ENCODE data around the gene ADGRA1.
"Not testable (repeated sequence)": the region's sequence is repeated elsewhere in the genome, so short reads cannot be mapped to it uniquely, and the experiment has no call there.

Gene ADGRA1

GRCh38 chr10:133129859-133130495 lies 42.3 kb downstream of the ADGRA1 start:
- no peak for DNase-seq

DNA sequence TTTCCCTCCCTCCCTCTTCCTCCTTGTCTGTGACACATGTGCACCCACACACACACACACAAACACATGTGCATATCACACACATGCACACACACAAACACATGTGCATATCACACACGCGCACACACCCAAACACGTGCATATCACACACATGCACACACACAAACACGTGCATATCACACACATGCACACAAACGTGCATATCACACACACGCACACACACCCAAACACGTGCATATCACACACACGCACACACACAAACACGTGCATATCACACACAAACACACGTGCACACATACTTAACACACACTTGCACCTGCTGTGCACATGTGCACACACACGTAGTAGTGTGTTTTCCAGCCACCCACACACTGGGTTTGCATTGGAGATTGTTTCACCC lies 42.9 kb downstream of the ADGRA1 start:
- no peak for DNase-seq

DNA sequence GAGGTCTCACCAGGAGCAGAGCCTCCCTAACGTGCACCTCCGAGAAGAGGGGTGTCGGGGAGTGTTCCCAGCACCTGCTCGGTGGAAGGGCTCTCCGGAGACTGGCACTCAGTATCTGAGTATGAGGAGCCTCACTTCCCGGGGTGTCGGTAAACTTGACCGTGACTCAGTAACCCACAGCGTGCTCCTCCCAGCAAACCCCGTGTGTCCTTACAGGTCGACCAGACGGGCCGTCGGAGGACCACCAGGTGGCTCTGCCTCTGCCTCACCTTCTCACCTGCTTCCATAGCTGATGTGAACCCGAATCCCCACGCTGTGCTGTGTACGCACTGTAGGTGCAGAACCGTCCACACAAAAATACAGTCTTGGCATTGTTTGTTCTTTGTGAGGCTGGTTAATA lies 43.3 kb downstream of the ADGRA1 start:
- no peak for DNase-seq

- DNase-seq, result no peak
These were observed 44.2 kb downstream of the ADGRA1 start for GRCh38 chr10:133131734-133132472.

DNA sequence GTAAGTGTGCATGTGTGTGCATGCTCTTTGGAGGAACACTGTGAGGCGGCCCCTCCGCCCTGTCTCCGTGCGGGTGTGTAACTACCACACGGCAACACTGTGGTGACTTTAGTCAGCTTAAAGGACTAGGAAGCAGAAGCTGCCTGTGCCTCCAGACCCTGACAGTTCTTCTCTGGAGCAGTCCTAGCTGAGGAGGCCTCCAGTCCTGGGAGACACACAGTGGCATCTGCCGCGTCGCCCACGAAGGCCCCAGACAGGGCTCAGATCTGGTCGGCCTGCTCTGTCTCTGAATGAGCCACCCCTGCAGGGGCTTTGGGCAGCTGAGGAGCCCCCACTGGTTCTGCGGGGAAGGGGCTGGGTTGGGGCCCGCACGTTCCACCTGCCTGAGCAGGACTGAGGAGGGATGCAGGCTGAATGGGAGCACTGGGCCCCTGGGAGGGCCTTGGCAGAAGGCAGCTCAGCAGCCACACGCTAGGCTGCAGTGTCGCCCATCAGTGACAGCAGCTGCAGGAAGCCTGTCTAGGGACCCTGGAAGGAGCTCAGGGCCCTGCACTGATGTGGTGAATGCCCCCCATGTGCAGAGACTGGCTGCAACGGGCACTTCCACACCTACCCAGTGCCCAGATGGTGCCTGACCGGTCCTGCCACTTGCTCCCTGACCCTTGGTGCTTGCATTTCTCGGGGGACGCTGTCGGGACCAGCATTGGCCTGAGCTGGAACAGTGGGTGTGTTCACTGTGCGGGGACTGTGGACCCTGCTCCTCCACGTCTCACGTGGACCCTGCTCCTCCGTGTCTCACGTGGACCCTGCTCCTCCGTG lies 45.0 kb downstream of the ADGRA1 start:
- no peak for DNase-seq

DNA sequence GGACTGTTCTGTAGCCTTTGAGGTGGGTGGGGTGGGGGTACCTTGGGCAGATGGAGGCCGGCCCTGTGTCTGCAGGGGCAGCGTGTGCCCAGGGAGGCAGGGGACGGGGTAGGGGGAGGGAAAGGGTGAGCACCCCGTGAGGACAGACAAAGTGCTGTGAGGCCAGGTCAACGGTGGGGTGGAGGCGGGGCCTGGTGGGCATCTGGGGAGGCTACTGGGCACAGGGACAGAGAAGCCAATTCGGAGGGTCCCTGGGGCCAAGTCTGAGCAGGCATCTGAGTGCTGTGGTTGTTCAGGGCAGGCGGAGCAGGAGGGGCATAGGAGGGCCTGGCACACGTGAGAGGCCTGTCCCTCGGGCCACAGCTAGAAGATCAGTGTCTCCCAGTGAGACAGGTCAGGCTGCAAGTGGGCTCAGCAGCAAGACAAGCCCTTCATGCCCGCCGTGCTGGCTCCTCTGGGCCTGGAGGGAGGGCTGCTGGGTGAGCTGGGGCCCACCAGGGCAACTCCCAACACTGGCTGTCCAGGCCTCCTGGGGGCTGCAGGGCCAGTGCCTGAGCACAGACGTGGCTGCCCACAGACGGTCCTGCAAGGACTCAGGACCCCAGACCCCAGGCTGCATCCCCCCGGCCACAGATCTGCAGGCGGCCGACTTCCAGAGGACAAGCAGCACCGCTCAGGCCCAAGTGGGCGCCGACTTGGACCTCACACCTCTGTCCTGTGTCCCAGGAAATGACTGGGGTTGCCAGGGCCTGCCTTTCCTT lies 45.9 kb downstream of the ADGRA1 start:
- DNase-seq, result no peak

GRCh38 chr10:133134411-133135115 lies 46.8 kb downstream of the ADGRA1 start:
- no peak for DNase-seq

DNA sequence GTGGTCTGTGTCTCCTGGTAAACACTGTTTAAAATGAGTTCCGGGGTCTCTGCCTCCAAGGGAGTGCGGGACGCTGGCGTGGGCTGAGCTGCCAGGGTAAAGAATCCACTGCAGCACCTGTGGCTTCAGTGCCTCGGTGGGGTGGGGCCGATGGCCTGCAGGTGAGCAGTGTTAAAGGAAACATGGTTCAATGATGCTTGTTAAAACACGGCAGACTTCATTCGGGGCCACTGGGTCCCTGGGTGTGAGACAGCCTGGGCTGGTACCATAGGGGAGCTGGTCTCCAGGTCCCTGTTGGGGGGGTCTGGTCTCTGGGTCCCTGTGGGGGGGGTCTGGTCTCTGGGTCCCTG lies 47.4 kb downstream of the ADGRA1 start:
- DNase-seq, result no peak

DNA sequence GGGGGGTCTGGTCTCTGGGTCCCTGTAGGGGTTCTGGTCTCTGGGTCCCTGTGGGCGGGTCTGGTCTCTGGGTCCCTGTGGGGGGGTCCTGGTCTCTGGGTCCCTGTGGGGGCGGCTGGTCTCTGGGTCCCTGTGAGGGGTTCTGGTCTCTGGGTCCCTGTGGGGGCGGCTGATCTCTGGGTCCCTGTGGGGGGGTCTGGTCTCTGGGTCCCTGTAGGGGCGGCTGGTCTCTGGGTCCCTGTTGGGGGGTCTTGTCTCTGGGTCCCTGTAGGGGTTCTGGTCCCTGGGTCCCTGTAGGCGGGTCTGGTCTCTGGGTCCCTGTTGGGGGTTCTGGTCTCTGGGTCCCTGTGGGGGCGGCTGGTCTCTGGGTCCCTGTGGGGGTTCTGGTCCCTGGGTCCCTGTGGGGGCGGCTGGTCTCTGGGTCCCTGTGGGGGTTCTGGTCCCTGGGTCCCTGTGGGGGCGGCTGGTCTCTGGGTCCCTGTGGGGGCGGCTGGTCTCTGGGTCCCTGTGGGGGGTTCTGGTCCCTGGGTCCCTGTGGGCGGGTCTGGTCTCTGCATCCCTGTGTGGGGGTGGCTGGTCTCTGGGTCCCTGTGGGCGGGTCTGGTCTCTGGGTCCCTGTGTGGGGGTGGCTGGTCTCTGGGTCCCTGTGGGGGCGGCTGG lies 49.9 kb downstream of the ADGRA1 start:
- not testable (repeated sequence) for DNase-seq

GRCh38 chr10:133139551-133140065 lies 51.9 kb downstream of the ADGRA1 start:
- DNase-seq, result no peak

DNA sequence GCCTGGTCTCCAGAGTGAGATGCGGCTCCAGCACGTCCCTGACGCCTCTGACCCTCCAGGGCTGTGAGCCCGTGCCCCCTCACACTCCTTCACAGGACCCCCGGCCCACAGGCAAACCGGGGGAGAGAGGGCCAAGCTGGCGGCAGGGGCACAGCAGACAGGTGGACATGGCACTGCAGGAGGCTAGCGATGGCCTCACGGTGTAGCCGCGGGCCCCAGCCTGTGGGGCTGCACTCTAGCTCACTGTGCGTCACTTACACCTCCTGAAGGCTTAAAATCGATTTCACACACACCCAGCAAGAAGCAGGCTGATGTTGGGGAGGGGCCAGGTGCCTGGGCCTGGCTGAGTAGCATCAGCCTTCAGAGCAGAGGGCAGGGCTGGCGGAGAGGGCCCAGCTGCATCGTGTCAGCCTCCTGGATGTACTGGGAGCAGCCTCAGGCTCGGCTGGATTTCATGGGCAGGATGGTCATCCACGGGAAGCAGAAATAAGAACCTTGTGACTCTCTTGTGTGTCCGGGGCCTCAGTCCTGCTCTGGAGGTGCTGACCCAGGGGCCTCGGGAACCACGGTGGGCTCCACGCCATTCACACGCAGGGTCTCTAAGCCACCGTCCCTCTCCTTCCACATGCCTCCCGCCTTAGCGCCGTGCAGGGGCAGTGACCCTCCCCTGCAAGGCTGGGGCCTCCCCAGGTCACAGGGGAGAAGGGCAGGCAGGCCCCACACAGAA lies 52.9 kb downstream of the ADGRA1 start:
- no peak for DNase-seq

- DNase-seq, result no peak
These were observed 53.6 kb downstream of the ADGRA1 start for GRCh38 chr10:133141144-133141957.

DNA sequence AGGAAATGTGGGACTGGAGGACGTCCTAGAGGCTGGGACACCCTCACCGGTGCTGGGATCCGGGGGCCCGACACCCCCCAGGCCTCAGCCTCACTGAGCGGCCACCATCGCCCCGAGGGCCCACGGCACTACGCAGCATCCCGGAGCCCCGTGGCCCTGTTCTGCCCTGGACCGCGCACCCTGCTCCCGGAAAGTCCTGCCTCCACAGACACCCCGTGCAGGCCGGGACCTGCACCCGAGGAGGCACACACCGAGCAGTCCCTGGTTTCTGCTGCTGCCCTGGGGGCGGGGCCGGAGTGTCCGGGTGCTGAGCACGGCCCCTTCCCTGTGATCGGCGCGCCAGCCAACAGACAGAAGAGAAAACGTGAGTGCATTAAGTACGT lies 54.2 kb downstream of the ADGRA1 start:
- no peak for DNase-seq

DNA sequence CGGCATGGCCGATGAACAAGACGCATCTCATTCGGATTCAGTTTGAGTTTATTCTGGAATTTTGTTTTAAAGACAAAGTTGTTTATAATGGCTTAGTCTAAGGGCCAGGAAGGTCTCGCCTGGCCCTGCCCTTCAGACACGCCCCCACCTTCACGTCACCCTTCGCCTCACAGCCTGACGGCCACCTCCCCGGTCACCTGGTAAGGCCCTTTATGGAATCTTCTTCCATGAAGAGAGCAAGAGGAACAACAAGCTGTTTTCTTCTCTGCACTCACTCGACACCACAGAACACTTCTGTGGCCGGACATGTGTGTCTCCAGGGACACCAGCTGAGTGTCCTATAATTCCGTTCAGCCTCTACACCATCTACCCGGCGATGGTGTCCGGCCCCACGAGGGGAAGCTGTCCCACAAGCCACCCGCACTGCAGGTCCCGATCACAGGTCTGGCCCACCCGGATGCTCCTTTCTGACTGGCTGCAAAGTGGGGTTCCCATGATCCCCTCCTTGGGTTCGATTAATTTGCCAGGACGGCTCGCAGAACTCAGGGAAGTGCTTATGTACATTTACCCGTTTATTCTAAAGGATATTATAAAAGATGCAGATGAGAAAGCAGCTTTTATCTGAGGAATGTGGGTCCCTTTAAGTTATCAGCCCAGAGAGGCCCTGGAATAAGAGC lies 54.9 kb downstream of the ADGRA1 start:
- no peak for DNase-seq

GRCh38 chr10:133143200-133143533 lies 55.4 kb downstream of the ADGRA1 start:
- no peak for DNase-seq

DNA sequence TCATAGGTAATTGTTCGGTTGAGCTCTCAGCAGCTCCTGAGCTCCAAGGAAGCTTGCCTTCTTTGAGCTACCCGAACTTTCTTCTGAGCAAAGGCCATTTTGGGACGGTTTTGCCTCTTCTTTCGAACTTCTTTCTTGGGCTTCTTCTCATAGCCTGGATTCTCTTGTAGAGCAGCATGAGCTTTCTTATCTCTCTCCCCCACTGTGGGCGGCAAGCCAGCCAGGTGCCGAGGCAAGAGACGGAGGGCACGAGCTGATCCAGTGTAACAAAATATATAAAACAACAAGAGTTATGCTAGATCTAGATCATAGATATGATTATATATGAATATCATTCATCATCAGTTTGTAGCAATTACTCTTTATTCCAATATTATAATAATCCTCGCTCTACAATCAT lies 55.8 kb downstream of the ADGRA1 start:
- no peak for DNase-seq

GRCh38 chr10:133144771-133145170 lies 57.0 kb downstream of the ADGRA1 start:
- no peak for DNase-seq

DNA sequence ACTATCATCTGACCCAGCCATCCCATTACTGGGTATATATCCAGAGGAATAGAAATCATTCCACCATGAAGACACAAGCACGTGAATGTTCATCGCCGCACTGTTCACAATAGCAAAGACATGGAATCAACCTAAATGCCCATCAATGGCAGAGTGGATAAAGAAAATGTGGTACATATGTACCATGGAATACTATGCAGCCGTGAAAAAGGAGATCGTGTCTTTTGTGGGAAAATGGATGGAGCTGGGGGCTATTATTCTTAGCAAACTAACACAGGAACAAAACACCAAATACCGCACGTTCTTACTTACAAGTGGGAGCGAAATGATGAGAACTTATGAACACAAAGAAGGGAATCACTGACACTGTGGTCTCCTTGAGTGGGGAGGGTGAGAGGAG lies 62.5 kb downstream of the ADGRA1 start:
- DNase-seq, result no peak

- no peak for DNase-seq
These were observed 62.9 kb downstream of the ADGRA1 start for GRCh38 chr10:133150656-133151055.

DNA sequence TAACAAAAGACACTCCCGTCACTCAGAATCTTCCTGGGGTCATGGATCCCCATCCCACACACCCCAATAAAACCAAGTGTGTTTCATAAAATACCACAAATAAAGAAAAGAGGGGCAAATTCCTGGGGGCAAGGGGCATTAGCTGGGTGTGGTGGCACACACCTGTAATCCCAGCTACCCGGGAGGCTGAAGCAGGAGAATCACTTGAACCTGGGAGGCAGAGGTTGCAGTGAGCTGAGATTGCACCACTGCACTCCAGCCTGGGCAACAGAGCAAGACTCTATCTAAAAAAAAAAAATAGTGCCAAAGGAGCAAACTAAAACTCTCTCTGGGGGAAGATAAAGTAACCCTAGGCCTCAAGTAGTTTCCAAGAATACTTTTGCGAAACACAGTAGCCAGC lies 63.3 kb downstream of the ADGRA1 start:
- not testable (repeated sequence) for DNase-seq

All from HCEC 1CT (cell line).